Nephron progenitor cell (in vitro differentiated cells): ENCODE results near the gene FYN.

Source experiments
- DNase-seq: peaks from one replicate; pipeline ENCODE4 v3.0.0; 2021
- H3K27ac Mint-ChIP-seq: 2 replicates; pipeline ENCODE4 v1.8.0; 2021; ENCODE audit warnings: mild to moderate bottlenecking, moderate library complexity, mixed read lengths
- H3K27me3 Mint-ChIP-seq: 2 replicates; pipeline ENCODE4 v1.8.0; 2021; ENCODE audit warnings: mild to moderate bottlenecking, low read depth, mixed read lengths; ENCODE audit not compliant: poor library complexity
- H3K36me3 Mint-ChIP-seq: 2 replicates; pipeline ENCODE4 v1.8.0; 2021; ENCODE audit warnings: low read depth, mixed read lengths
- H3K4me1 Mint-ChIP-seq: 2 replicates; pipeline ENCODE4 v1.8.0; 2021; ENCODE audit warnings: mixed read lengths
- H3K4me3 Mint-ChIP-seq: 2 replicates; pipeline ENCODE4 v1.8.0; 2021; ENCODE audit warnings: mild to moderate bottlenecking, moderate library complexity, mixed read lengths
- H3K9me3 Mint-ChIP-seq: 2 replicates; pipeline ENCODE4 v1.8.0; 2021; ENCODE audit warnings: mild to moderate bottlenecking, moderate library complexity, mixed read lengths
- TF ChIP-seq, protein P1 (sequence below): fragments of 200-600 bp; sonication (generic); IDR thresholded peaks from 2 replicates; pipeline ENCODE4 v1.5.0; 2021; ENCODE audit warnings: antibody characterized with exemption

FYN gene

DNA sequence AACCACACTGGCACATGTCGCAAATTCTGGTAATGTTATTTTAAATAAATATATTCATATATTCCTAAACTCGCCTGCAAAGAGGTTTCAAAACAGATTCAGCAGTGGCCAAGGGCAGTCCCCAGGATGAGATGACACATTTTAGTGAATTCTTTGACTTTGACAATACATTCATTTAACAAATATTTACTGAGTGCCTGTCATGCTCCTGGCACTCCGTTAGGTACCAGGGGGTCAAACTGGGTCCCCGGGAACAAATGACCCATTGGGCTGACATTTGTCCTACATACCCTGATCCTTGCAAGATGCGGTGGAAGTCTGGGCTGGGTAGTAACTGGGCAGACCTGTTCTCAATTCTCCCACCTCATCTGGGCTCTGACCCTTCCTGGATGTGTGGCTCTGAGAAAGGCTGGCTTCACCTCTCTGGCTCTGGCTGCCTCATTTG lies 74.9 kb downstream of the FYN start:
- Mint-ChIP-seq H3K4me3 (no peak overlapping the region), H3K36me3 (peaks cover 9% of the 10 kb centered on the region), H3K9me3 (no peaks in the 10 kb centered on the region), H3K27me3 (no peaks in the 10 kb centered on the region), H3K27ac (no peak overlapping the region), H3K4me1 (peaks cover 37% of the 10 kb centered on the region)
- TF ChIP-seq, protein P1, sequence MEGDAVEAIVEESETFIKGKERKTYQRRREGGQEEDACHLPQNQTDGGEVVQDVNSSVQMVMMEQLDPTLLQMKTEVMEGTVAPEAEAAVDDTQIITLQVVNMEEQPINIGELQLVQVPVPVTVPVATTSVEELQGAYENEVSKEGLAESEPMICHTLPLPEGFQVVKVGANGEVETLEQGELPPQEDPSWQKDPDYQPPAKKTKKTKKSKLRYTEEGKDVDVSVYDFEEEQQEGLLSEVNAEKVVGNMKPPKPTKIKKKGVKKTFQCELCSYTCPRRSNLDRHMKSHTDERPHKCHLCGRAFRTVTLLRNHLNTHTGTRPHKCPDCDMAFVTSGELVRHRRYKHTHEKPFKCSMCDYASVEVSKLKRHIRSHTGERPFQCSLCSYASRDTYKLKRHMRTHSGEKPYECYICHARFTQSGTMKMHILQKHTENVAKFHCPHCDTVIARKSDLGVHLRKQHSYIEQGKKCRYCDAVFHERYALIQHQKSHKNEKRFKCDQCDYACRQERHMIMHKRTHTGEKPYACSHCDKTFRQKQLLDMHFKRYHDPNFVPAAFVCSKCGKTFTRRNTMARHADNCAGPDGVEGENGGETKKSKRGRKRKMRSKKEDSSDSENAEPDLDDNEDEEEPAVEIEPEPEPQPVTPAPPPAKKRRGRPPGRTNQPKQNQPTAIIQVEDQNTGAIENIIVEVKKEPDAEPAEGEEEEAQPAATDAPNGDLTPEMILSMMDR, result no peak
- no peak for DNase-seq

DNA sequence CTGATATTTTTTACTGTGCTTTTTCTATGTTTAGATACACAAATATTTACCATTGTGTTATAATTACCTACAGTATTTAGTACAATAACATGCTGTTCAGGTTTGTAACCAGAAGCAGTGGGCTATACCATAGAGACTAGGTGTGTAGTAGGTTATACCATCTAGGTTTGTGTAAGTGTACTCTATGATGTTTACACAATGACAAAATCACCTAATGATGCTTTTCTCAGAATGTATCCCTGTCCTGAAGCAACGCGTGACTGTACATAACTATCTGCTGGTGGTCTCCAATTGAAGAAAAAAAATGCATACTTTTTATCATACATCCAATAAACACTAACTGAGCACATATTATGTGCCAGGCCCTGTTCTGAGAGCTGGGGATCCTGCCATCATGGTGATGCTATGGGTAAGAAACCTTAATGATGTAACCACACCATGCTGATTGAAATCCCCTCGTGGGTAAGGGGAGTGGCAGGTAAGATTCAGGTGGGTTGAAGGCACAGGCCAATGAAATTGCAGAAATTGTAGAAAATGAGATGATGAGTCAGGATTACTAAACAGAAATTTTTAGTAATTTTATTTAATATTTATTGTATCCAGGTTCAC lies 76.8 kb downstream of the FYN start:
- DNase-seq, result no peak
- no peaks in the 10 kb centered on the region for H3K9me3 Mint-ChIP-seq
- TF ChIP-seq, protein P1, result no peak
- peaks cover 43% of the 10 kb centered on the region for H3K4me1 Mint-ChIP-seq
- no peak overlapping the region for H3K4me3 Mint-ChIP-seq
- H3K27me3 Mint-ChIP-seq, result no peaks in the 10 kb centered on the region
- H3K36me3 Mint-ChIP-seq, result no peaks in the 10 kb centered on the region
- no peak overlapping the region for H3K27ac Mint-ChIP-seq

DNA sequence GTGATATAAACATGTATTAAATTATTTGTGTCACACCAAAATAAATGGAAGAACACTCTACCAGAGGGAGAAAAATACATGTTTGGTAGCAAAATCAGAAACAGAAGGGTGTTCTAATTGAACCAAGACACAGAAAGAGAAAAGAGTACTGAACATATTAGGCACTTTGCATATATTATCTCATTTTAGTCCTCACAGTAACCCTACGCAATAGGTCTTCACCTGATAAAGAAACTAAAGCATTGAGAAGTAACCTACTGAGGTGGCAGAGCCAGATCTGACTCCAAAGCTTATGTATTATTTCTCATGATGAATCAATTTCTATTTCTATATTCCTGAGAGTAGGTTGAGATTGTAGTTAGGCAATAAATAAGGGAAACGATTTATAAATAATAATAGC lies 77.7 kb downstream of the FYN start:
- Mint-ChIP-seq H3K4me3 (no peak overlapping the region), H3K36me3 (no peaks in the 10 kb centered on the region), H3K27ac (no peak overlapping the region), H3K27me3 (no peaks in the 10 kb centered on the region), H3K9me3 (no peaks in the 10 kb centered on the region), H3K4me1 (peaks cover 40% of the 10 kb centered on the region)
- DNase-seq, result no peak
- TF ChIP-seq, protein P1, result no peak

DNA sequence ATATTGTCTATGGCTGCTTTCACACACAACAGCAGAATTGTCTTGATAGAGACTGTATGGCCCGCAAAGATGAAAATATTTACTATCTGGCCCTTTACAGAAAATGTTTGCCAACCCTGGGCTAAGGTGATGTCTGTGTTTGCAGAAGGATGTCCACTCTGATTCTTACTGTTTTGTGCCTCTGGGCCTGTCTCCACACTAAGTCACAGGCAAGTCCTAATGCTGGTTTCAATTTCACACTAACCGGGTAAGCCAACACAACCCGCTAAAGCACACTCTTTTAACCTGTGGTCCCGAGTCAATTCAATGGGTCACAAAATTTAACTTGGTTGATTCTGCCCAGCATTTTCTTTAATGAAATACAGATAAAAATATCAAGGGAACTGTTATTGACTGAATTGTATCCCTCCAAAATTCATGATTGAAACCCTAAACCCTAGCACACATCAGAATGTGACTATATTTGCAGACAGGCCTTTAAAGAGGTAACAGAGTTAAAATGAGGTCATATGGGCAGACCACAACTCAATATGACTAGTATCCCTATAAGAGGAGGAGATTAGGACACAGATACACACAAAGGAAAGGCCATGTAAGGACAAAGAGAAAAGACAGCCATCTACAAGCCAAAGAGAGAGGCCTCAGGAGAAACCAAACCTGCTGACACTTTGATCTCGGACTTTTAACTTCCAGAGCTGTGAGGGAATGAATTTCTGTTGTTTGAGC lies 78.4 kb downstream of the FYN start:
- H3K27me3 Mint-ChIP-seq, result no peaks in the 10 kb centered on the region
- H3K4me1 Mint-ChIP-seq, result peaks cover 34% of the 10 kb centered on the region
- TF ChIP-seq, protein P1, result no peak
- H3K4me3 Mint-ChIP-seq, result no peak overlapping the region
- H3K36me3 Mint-ChIP-seq, result no peaks in the 10 kb centered on the region
- H3K9me3 Mint-ChIP-seq, result no peaks in the 10 kb centered on the region
- DNase-seq, result no peak
- H3K27ac Mint-ChIP-seq, result peak overlapping the region; percentile 29

DNA sequence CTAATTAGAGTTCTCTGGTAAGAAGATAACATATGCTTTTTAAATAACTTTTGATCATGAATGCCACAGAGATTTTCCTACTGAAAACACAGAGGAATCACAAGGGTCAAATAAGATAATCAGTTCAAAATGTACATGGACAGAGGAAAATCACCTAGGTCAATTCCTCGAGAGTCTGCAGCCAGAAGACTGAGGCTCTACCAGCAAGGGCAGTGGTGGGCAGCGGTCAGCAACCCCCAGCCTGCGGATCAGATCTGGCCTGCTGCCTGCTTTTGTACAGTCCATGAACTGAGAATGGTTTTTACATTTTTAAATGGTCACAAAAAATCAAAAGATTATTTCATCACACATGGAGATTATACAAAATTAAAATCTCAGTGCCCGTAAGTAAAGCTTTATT lies 79.0 kb downstream of the FYN start:
- Mint-ChIP-seq H3K4me3 (no peak overlapping the region), H3K27ac (peak overlapping the region; percentile 74), H3K4me1 (peaks cover 33% of the 10 kb centered on the region), H3K9me3 (no peaks in the 10 kb centered on the region), H3K27me3 (no peaks in the 10 kb centered on the region), H3K36me3 (no peaks in the 10 kb centered on the region)
- TF ChIP-seq, protein P1, result no peak
- no peak for DNase-seq

DNA sequence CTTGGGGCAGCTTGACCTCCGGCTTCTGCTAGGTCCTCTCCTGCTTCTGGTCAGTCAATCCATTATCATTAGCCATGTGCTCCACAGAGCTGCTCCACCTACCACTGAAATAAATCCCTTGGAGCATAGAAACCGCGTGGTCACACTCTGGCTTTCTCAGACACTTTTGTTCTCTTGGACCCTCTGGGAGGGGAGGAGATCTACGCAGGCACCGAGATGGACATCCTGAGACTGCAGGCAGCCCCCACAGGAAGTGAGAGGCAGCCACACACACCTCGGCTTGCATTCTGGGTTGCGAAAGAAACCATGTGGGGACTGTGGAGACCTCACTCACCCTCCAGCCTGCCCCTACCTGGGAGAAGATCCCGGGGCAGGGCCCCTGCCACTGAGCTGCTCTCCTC lies 79.5 kb downstream of the FYN start:
- peak overlapping the region; percentile 74 for H3K27ac Mint-ChIP-seq
- TF ChIP-seq, protein P1, result no peak
- DNase-seq, result no peak

More for the DNA sequence above, 79.5 kb downstream of the FYN start:
- Mint-ChIP-seq H3K36me3 (no peaks in the 10 kb centered on the region), H3K27me3 (no peaks in the 10 kb centered on the region), H3K4me1 (peaks cover 33% of the 10 kb centered on the region), H3K4me3 (no peak overlapping the region), H3K9me3 (no peaks in the 10 kb centered on the region)
